Breast epithelium (tissue), 4 donors: Measurements from ENCODE around the gene FAM240A. TPM values are rescaled to one million over a fixed set of nuclear protein-coding genes. Genes with fewer than 3 reads are reported as not detected.

Experiments
- DNase-seq, 2 donors: peaks; one replicate each; pipeline ENCODE4 v3.0.0-alpha.2; 2019; ENCODE audit warnings: low spot score in 2 of 2
- H3K27ac ChIP-seq, 2 donors: fragments of 200-600 bp; sonication (generic) in 1 of 2; one replicate each; pipeline ENCODE4 v1.5.1; 2016 to 2019; ENCODE audit warnings: mild to moderate bottlenecking in 1 of 2
- H3K27me3 ChIP-seq, 2 donors: fragments of 200-600 bp; sonication (generic) in 1 of 2; one replicate each; pipeline versions ENCODE4 v1.5.1 to v1.6.0; 2017 to 2019; ENCODE audit warnings: control low read depth in 1 of 2, mild to moderate bottlenecking in 1 of 2
- H3K36me3 ChIP-seq: fragments of 200-600 bp; one replicate; pipeline ENCODE4 v1.5.1; 2019
- H3K4me1 ChIP-seq, 2 donors: fragments of 200-600 bp; sonication (generic); one replicate each; pipeline ENCODE4 v1.5.1; 2016 to 2019; ENCODE audit warnings: control low read depth in 1 of 2
- H3K4me3 ChIP-seq, 3 donors: fragments of 200-600 bp; sonication (generic); 1 replicate in 2 of 3; 2 replicates in 1 of 3; pipeline ENCODE4 v1.5.1; 2016 to 2019; ENCODE audit warnings: mild to moderate bottlenecking in 3 of 3, moderate library complexity in 2 of 3
- H3K9me3 ChIP-seq, 2 donors: fragments of 200-600 bp; sonication (generic) in 1 of 2; one replicate each; pipeline ENCODE4 v1.5.1; 2016 to 2019; ENCODE audit warnings: control low read depth in 1 of 2
- CTCF ChIP-seq, 3 donors: fragments of 450-650 bp; IDR thresholded peaks; one replicate each; pipeline ENCODE4 v1.5.1; 2016 to 2017; ENCODE audit warnings: antibody characterized with exemption in 3 of 3, mild to moderate bottlenecking in 3 of 3, moderate library complexity in 3 of 3
- POLR2A ChIP-seq: fragments of 450-650 bp; IDR thresholded peaks from one replicate; pipeline ENCODE4 v1.6.1; 2016; ENCODE audit warnings: antibody characterized with exemption, mild to moderate bottlenecking, moderate library complexity
- POLR2AphosphoS5 ChIP-seq, 3 donors: sonication (generic); formaldehyde crosslinking; IDR thresholded peaks; one replicate each; pipeline ENCODE4 v1.6.1; 2017; ENCODE audit warnings: antibody characterized with exemption in 3 of 3
- intact Hi-C: fragments of 100-400 bp; cut with DNase I; formaldehyde crosslinking; loops from one replicate; pipeline ENCODE4 v1.15.1; 2023; ENCODE audit warnings: low total_unique reads
- total RNA-seq, 3 donors: library from RNA; depleted of rRNA; stranded (reverse); fragments of >200 nt; gene quantifications; one replicate each; pipeline ENCODE4 v1.1.0, GENCODE V29; 2016

The FAM240A gene
- total RNA-seq, 3 donors from 2014 or later = not detected

GRCh38 chr3:46672349-46672695 is 60.0 kb downstream of the FAM240A start:
- no peaks in the 10 kb centered on the region for H3K36me3 ChIP-seq
- H3K27ac ChIP-seq = no peak overlapping the region
- no peaks in the 10 kb centered on the region for H3K27me3 ChIP-seq
- no peak for TF ChIP-seq CTCF (IDR thresholded peaks at IDR 0.05)
- no peak for TF ChIP-seq POLR2A
- intact Hi-C loops = no loop called here
- peak in 1 of 2 donors; percentile 40 for DNase-seq
- no peaks in the 10 kb centered on the region for H3K4me1 ChIP-seq
- H3K9me3 ChIP-seq = no peaks in the 10 kb centered on the region
- H3K4me3 ChIP-seq = no peak overlapping the region

DNA sequence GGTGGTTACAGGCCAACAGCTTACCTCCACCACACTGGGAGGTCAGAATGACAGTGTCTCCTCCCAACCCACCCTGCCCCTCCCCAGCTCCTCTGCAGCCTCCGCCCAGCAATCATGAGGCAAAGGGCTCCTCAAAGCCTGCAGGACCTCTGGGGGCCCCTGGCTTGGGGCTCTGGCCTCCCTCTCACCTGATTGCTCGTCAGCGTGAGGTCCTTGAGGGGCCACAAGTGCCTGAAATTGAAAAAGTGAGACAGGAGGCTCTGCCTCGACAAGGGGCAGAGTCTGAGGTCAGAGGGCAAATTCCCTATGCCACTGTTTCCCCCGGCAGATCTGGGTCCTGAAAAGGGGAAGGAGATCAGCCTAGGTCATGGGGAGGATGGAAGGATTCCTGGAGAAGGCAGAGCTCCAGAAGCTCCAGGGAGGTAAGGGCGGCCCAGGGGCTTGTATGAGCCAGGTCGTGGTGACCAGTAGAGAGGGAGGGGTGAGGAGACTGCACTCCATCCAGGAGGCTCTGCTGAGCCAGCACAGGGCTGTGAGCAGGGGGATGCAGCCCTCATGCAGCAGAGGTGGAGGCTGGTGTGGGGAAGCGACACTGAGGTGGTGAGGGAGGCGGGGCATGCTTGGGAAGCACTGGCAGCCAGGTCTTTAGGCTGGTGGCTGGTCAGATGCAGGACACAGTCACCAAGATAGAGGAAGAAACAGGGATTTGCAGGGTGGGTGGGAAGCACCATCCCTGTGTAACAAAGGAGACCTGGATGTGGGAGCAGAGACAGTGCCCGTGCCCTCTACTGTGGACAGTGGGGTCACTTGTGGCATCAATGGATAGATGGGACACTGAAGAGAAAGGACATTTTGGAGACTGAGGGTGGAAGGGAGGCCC is 61.1 kb downstream of the FAM240A start:
- H3K36me3 ChIP-seq = no peaks in the 10 kb centered on the region
- H3K27ac ChIP-seq = no peak overlapping the region
- intact Hi-C loops = no loop called here
- no peaks in the 10 kb centered on the region for H3K9me3 ChIP-seq
- DNase-seq = peak in 1 of 2 donors; percentile 22
- H3K4me1 ChIP-seq = no peaks in the 10 kb centered on the region
- no peak overlapping the region for H3K4me3 ChIP-seq
- TF ChIP-seq POLR2A (no peak), POLR2AphosphoS5 (IDR thresholded peaks at IDR 0.05) (no peak), CTCF (IDR thresholded peaks at IDR 0.05) (no peak)
- no peaks in the 10 kb centered on the region for H3K27me3 ChIP-seq

DNA sequence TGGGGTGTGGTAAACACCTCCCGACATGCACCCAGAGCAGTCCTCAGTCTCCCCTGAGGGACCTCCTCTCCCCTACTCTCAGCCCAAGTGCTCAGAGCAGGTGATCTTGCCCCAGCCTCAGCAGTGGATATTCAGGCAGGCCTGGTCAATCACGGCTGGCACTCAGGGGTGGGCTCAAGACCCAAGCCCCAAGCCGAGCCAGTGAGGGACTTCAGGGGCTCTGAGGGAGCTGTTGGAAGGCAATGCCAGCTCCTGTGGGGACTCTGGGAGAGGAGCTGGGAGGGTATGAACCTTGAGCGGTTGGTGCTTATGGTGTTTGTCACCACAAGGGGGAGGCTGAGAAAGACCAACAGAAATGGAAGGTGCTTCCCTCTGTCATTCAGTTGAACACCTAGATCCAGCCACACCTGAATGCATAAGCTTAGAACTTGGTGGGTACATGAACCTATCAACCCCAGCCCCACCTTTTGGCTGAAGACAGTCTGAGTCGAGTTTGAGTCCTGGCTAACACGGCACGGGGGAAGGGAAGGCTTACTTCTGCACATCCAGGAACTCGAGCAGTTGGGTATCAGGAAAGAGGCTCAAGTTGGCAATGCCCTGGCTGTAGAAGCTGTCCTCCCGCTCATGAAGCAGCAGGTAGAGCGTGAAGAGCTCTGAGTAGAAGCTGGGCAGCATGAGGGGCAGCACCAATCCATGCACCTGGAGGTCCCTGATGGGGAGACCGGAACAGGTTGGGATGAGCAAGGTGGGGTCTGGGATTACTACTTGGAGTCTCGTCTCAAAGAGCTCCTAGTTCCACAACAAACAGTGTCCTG is 61.9 kb downstream of the FAM240A start:
- no peak for TF ChIP-seq CTCF (IDR thresholded peaks at IDR 0.05)
- no peak for TF ChIP-seq POLR2AphosphoS5 (IDR thresholded peaks at IDR 0.05)
- TF ChIP-seq POLR2A = no peak
- Histone ChIP-seq H3K9me3 (no peaks in the 10 kb centered on the region), H3K36me3 (no peaks in the 10 kb centered on the region), H3K27me3 (no peaks in the 10 kb centered on the region), H3K4me1 (no peaks in the 10 kb centered on the region), H3K4me3 (no peak overlapping the region), H3K27ac (no peak overlapping the region)
- intact Hi-C loops = no loop called here
- DNase-seq = no peak

- Histone ChIP-seq H3K9me3 (no peaks in the 10 kb centered on the region), H3K36me3 (no peaks in the 10 kb centered on the region), H3K4me3 (no peak overlapping the region), H3K27me3 (no peaks in the 10 kb centered on the region), H3K4me1 (no peaks in the 10 kb centered on the region), H3K27ac (no peak overlapping the region)
- intact Hi-C loops = no loop called here
- no peak for TF ChIP-seq POLR2AphosphoS5 (IDR thresholded peaks at IDR 0.05)
- no peak for TF ChIP-seq POLR2A
- no peak for TF ChIP-seq CTCF (IDR thresholded peaks at IDR 0.05)
- no peak for DNase-seq
Measured at GRCh38 chr3:46675426-46675825, 63.1 kb downstream of the FAM240A start.

Other genes with a start within 250 kb of the FAM240A start
- under 1 TPM; 0.73 to 0.98 (median 0.96) TPM for gene CCR5, start 241.6 kb upstream of the FAM240A start, total RNA-seq
- 1 to 10 TPM; 3.8 to 9.2 (median 4.1) TPM for gene CCRL2, start 205.3 kb upstream of the FAM240A start, total RNA-seq
- gene LTF, start 147.6 kb upstream of the FAM240A start, total RNA-seq = 100 to 1,000 TPM in 2 of 3 donors, 10 to 100 TPM in 1; 78.7 to 282 (median 190) TPM
- gene RTP3, start 114.5 kb upstream of the FAM240A start, total RNA-seq = not detected
- 10 to 100 TPM in 1 of 3 donors, 1 to 10 TPM in 2; 1.5 to 13.8 (median 2.0) TPM for gene LRRC2, start 46.2 kb upstream of the FAM240A start, total RNA-seq
- gene ALS2CL, start 81.2 kb downstream of the FAM240A start, total RNA-seq = 10 to 100 TPM in 2 of 3 donors, 1 to 10 TPM in 1; 6.7 to 22.9 (median 20.6) TPM
- not detected for gene TMIE, start 88.9 kb downstream of the FAM240A start, total RNA-seq
- gene PRSS50, start 105.3 kb downstream of the FAM240A start, total RNA-seq = 1 to 10 TPM in 2 of 3 donors, not detected in 1; 2.9 to 3.6 TPM